ENCODE results near the gene PAIP2B.

GRCh38 chr2:71253476-71253875 is 26.6 kb upstream of the PAIP2B start:
- TF ChIP-seq CTCF (IDR thresholded peaks at IDR 0.05) (no peak), ZFX (IDR thresholded peaks at IDR 0.05; ENCODE audit: borderline replicate concordance) (no peak)

Measured in 22Rv1 (cell line).